NCI-H2171 (cell line): ENCODE data around the gene PAXX.

ENCODE experiments used
- DNase-seq: peaks from one replicate; lab custom pipeline; 2025; lab: John Stamatoyannopoulos, UW

The PAXX gene

GRCh38 chr9:136991993-136992818 is at the start of gene PAXX:
Gene PAXX (plus strand): TSS chr9:136992422. CDS start chr9:136992444, 22 bp downstream.
- DNase-seq, result peak; percentile 93

GRCh38 chr9:136942881-136943230 is 49.4 kb upstream of the PAXX start:
- DNase-seq, result no peak

GRCh38 chr9:136943291-136944211 is 48.7 kb upstream of the PAXX start:
- DNase-seq, result peak; percentile 32

- no peak for DNase-seq
Observed at GRCh38 chr9:136944212-136944518, 48.1 kb upstream of the PAXX start.

GRCh38 chr9:136944519-136945332 is 47.5 kb upstream of the PAXX start, which contains the start of the genes C8G and FBXW5:
Gene C8G (plus strand): TSS chr9:136945243. CDS start chr9:136945321, 78 bp downstream.
Gene FBXW5 (minus strand): TSS chr9:136944738. CDS start chr9:136944083, 655 bp downstream.
- peak; percentile 98 for DNase-seq

GRCh38 chr9:136945333-136946227 is 46.6 kb upstream of the PAXX start:
- no peak for DNase-seq

- no peak for DNase-seq
Observed at GRCh38 chr9:136946228-136947027, 45.8 kb upstream of the PAXX start.

GRCh38 chr9:136947028-136947891 is 45.0 kb upstream of the PAXX start:
- peak; percentile 16 for DNase-seq

GRCh38 chr9:136947955-136948510 is 44.2 kb upstream of the PAXX start:
- no peak for DNase-seq

GRCh38 chr9:136949239-136949816 is 42.9 kb upstream of the PAXX start:
- no peak for DNase-seq

- DNase-seq, result peak; percentile 96
Observed at GRCh38 chr9:136949817-136950655, 42.2 kb upstream of the PAXX start.

- DNase-seq, result no peak
Observed at GRCh38 chr9:136950656-136951276, 41.5 kb upstream of the PAXX start.

GRCh38 chr9:136951541-136952320 is 40.5 kb upstream of the PAXX start, which contains the start of gene LCN12:
Gene LCN12 (plus strand): TSS chr9:136952273. CDS start chr9:136952328, 55 bp downstream.
- DNase-seq, result no peak

GRCh38 chr9:136952321-136952850 is 39.8 kb upstream of the PAXX start:
- no peak for DNase-seq

GRCh38 chr9:136952876-136953770 is 39.1 kb upstream of the PAXX start:
- DNase-seq, result no peak
